Measurements from ENCODE around the gene FXYD7. TPM values are rescaled to one million over a fixed set of nuclear protein-coding genes. Genes with fewer than 3 reads are reported as not detected.

The FXYD7 gene
- total RNA-seq, 1 donor from 2014 or later, result not detected

DNA sequence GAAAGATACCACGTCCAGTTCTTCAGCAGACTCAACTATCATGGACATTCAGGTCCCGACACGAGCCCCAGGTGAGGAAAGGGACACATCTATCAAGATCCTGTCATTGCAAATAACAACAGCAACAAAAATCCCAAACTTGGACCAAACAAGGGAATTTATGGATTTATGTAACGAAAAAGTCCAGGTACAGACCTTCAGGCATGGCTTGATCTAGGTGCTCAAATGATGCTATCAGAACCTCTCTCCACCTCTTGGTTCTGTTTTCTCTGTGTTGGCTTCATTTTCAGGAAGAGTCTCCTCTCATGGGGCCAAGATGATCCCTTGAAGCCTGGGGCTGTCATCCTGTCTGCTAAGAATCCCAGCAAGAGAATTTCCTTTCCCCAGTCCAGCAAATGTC, 14.4 kb downstream of the FXYD7 start:
- peaks cover 37% of the 10 kb centered on the region for H3K27me3 ChIP-seq (ENCODE audit: low read depth)
- no peak overlapping the region for H3K27ac ChIP-seq (replicated peaks)
- H3K36me3 ChIP-seq, result peaks cover 42% of the 10 kb centered on the region
- no peak overlapping the region for H3K4me3 ChIP-seq
- peaks cover 27% of the 10 kb centered on the region for H3K4me1 ChIP-seq
- intact Hi-C loops (cut with micrococcal nuclease), result no loop called here
- TF ChIP-seq CTCF (IDR thresholded peaks at IDR 0.05; ENCODE audit: borderline replicate concordance), result no peak
- H3K9me3 ChIP-seq (replicated peaks), result peaks cover 6% of the 10 kb centered on the region
- no peak for DNase-seq

DNA sequence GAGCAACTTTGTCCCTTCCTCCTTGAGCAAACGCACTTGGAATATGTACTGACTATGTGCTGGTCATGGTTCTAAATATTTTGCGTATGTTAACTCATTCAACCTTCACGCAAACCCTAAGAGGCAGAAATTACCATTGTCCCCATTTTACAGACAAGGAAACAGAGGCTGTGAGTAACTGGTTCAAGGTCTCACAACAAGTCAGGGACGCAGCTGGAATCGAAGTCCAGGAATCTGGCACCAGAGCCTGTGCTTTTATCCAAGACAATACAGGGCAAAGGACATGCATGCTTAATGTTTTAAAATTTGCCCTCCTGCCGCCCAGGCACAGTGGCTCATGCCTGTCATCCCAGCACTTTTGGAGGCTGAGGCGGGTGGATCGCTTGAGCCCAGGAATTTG, 16.6 kb downstream of the FXYD7 start:
- H3K4me1 ChIP-seq, result peaks cover 12% of the 10 kb centered on the region
- peaks cover 22% of the 10 kb centered on the region for H3K27me3 ChIP-seq (ENCODE audit: low read depth)
- no peak for TF ChIP-seq CTCF (IDR thresholded peaks at IDR 0.05; ENCODE audit: borderline replicate concordance)
- H3K36me3 ChIP-seq, result peaks cover 63% of the 10 kb centered on the region
- intact Hi-C loops (cut with micrococcal nuclease), result no loop called here
- peaks cover 25% of the 10 kb centered on the region for H3K9me3 ChIP-seq (replicated peaks)
- no peak for DNase-seq
- no peak overlapping the region for H3K27ac ChIP-seq (replicated peaks)
- no peak overlapping the region for H3K4me3 ChIP-seq

DNA sequence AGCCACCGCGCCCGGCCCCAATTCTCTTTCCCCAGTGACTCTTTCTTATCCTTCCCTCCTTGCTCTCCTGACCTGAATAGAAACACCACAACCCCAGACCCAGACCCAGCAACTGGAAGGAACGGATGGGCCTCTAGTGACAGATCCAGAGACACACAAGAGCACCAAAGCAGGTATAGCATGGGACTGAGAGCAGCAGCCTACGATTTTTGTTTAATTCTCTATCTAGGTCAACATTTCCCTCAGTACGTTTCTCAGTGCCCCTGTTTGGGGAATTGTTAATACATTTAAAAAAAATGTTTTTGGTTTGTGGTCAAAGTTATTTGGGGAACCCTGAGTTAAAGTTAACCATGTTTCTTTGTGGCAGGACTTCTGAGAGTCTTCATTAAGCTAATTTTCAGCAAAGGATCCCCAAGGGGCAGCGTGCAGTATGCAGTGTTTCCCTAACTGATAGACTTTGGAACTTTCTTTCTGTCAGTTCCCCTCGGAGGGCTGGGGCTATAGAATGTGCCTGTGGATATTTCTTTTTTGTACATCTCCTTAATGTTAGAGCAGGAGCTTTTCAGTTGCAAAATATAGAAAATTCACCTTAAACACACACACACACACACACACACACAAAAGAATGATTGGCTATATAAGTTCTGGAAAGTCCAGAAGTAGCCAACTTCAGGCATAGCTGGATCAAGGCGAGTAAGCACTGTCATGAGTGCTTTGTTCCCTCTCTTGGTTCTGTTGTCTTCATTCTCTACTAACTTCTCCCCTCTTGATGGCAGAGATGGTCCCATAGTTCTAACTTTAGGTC, 17.8 kb downstream of the FXYD7 start:
- peaks cover 37% of the 10 kb centered on the region for H3K9me3 ChIP-seq (replicated peaks)
- no peak overlapping the region for H3K4me3 ChIP-seq
- DNase-seq, result no peak
- no peak overlapping the region for H3K27ac ChIP-seq (replicated peaks)
- TF ChIP-seq CTCF (IDR thresholded peaks at IDR 0.05; ENCODE audit: borderline replicate concordance), result no peak
- peaks cover under 1% of the 10 kb centered on the region for H3K4me1 ChIP-seq
- intact Hi-C loops (cut with micrococcal nuclease), result no loop called here
- peaks cover 76% of the 10 kb centered on the region for H3K36me3 ChIP-seq
- peaks cover 11% of the 10 kb centered on the region for H3K27me3 ChIP-seq (ENCODE audit: low read depth)

- peaks cover 43% of the 10 kb centered on the region for H3K9me3 ChIP-seq (replicated peaks)
- intact Hi-C loops (cut with micrococcal nuclease), result no loop called here
- H3K4me1 ChIP-seq, result no peaks in the 10 kb centered on the region
- TF ChIP-seq CTCF (IDR thresholded peaks at IDR 0.05; ENCODE audit: borderline replicate concordance), result no peak
- peaks cover 81% of the 10 kb centered on the region for H3K36me3 ChIP-seq
- H3K4me3 ChIP-seq, result no peak overlapping the region
- H3K27me3 ChIP-seq (ENCODE audit: low read depth), result peaks cover 6% of the 10 kb centered on the region
- H3K27ac ChIP-seq (replicated peaks), result no peak overlapping the region
- no peak for DNase-seq
These were observed 18.3 kb downstream of the FXYD7 start for GRCh38 chr19:35161434-35161743.

DNA sequence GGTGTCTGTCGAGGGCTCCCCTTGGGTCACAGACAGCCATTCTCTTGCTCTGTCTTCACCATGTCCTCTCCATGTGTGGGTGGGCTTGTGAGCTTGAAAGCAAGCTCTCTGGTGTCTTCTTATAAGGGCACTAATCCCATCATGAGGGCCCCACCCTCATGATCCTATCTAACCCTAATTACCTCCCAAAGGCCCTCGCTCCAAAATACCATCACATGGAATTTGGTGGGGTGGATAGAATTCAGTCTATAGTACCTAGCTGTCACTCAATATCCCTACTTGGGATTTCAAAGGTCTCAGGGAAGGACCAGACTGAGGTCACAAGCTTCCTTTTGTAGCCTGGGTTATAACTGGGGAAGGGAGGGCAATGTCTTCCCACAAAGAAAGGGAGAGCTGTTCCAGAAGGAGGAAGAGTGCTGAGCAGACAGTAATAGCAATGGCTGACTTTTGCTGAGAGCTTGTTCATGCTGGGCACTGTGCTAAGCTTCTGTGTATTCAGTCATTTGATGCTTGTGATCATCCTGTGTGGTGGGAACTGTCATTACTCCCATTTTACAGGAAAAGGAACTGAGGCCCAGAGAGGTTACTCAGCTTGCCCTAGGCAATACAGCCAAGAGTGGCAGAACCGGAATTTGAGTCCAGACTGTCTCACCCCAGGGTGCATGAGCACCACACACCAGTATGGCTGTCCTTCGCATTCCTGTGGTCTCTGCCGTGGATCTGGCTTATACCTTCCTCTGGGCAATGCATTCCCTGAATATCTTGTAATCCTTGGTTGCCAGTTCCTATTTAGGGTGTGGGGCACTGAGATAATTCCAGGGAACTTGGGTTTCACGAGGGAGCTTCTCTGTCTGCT, 19.6 kb downstream of the FXYD7 start:
- H3K4me3 ChIP-seq, result no peak overlapping the region
- no peak for DNase-seq
- no peaks in the 10 kb centered on the region for H3K4me1 ChIP-seq
- H3K27me3 ChIP-seq (ENCODE audit: low read depth), result no peaks in the 10 kb centered on the region
- peaks cover 89% of the 10 kb centered on the region for H3K36me3 ChIP-seq
- no peak for TF ChIP-seq CTCF (IDR thresholded peaks at IDR 0.05; ENCODE audit: borderline replicate concordance)
- intact Hi-C loops (cut with micrococcal nuclease), result no loop called here
- H3K9me3 ChIP-seq (replicated peaks), result peaks cover 48% of the 10 kb centered on the region
- no peak overlapping the region for H3K27ac ChIP-seq (replicated peaks)
